Measurements from ENCODE around the gene CDKN2AIPNL.

Gene CDKN2AIPNL

DNA sequence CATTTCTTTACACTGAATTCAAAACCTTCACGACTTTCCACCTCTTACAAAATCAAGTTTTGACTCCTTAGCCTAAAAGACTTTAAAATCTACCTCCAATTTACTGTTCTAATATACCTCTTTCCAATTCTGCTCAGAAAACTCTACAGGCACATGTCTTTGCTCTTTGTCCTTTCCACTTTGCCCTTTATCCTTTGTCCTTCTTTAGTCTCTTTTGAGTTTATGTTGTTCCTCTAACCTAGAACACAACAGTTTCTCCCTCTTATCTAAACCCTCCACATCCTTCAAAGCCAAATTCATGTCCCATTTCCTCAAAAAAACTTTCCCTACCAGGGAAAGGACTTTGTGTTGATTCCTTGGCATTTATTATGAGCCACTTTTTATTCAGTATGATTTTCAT, 46.1 kb downstream of the CDKN2AIPNL start:
- Histone ChIP-seq H3K36me3 (ENCODE audit: control insufficient read depth, insufficient read depth, low read length, severe bottlenecking) (no peaks in the 10 kb centered on the region), H3K9me3 (ENCODE audit: control insufficient read depth, low read length) (no peaks in the 10 kb centered on the region), H3K27me3 (replicated peaks; ENCODE audit: control insufficient read depth, insufficient read depth, low read length) (no peaks in the 10 kb centered on the region), H3K4me1 (ENCODE audit: control insufficient read depth, insufficient read depth, low read length) (peaks cover 19% of the 10 kb centered on the region), H3K9ac (ENCODE audit: low read length) (no peak overlapping the region), H3K4me3 (ENCODE audit: low read length) (no peak overlapping the region)
- DNase-seq (ENCODE audit: low read depth): no peak

- no peak overlapping the region for H3K4me3 ChIP-seq (ENCODE audit: low read length)
- H3K27me3 ChIP-seq (replicated peaks; ENCODE audit: control insufficient read depth, insufficient read depth, low read length): no peaks in the 10 kb centered on the region
- no peaks in the 10 kb centered on the region for H3K36me3 ChIP-seq (ENCODE audit: control insufficient read depth, insufficient read depth, low read length, severe bottlenecking)
- no peak for DNase-seq (ENCODE audit: low read depth)
- H3K9me3 ChIP-seq (ENCODE audit: control insufficient read depth, low read length): no peaks in the 10 kb centered on the region
- H3K9ac ChIP-seq (ENCODE audit: low read length): no peak overlapping the region
- no peaks in the 10 kb centered on the region for H3K4me1 ChIP-seq (ENCODE audit: control insufficient read depth, insufficient read depth, low read length)
These were observed 56.0 kb downstream of the CDKN2AIPNL start for GRCh38 chr5:134355681-134356080.
